H4 (cell line): ENCODE data around the gene MYO5C. TPM values are rescaled to one million over a fixed set of nuclear protein-coding genes. Genes with fewer than 3 reads are reported as not detected.
A peak's percentile ranks its signal among the peaks of the same experiment; 100 is the strongest.

Experiments used
- DNase-seq: peaks from one replicate; pipeline ENCODE4 v3.0.0-alpha.2; 2015; ENCODE audit warnings: low spot score
- total RNA-seq: library from RNA; depleted of rRNA; stranded (reverse); fragments of >200 nt; shearing (Covaris generic); gene quantifications from 2 replicates; pipeline ENCODE4 v1.2.3, GENCODE V29; 2014

The MYO5C gene
- total RNA-seq, 1 experiment from 2014 or later: 0.06 TPM

GRCh38 chr15:52280326-52281084 lies 15.1 kb downstream of the MYO5C start:
- DNase-seq: no peak

GRCh38 chr15:52278636-52279367 lies 16.8 kb downstream of the MYO5C start:
- DNase-seq: no peak

- no peak for DNase-seq
These were observed 17.5 kb downstream of the MYO5C start for GRCh38 chr15:52278135-52278534.

- DNase-seq: no peak
These were observed 18.0 kb downstream of the MYO5C start for GRCh38 chr15:52277575-52277974.

- DNase-seq: no peak
These were observed 19.3 kb downstream of the MYO5C start for GRCh38 chr15:52276256-52276770.

- DNase-seq: no peak
These were observed 31.9 kb downstream of the MYO5C start for GRCh38 chr15:52263563-52264282.

- no peak for DNase-seq
These were observed 33.2 kb downstream of the MYO5C start for GRCh38 chr15:52262364-52262763.

- DNase-seq: peak; percentile 97
These were observed 33.9 kb downstream of the MYO5C start for GRCh38 chr15:52261498-52262242.

- DNase-seq: no peak
These were observed 34.6 kb downstream of the MYO5C start for GRCh38 chr15:52261026-52261425.

- no peak for DNase-seq
These were observed 36.1 kb downstream of the MYO5C start for GRCh38 chr15:52259503-52259902.

- DNase-seq: no peak
These were observed 37.1 kb downstream of the MYO5C start for GRCh38 chr15:52258461-52258860.

- peak; percentile 42 for DNase-seq
These were observed 37.9 kb downstream of the MYO5C start for GRCh38 chr15:52257734-52258062.

- no peak for DNase-seq
These were observed 38.5 kb downstream of the MYO5C start for GRCh38 chr15:52256930-52257733.

GRCh38 chr15:52256366-52256765 lies 39.2 kb downstream of the MYO5C start:
- peak; percentile 67 for DNase-seq

- DNase-seq: no peak
These were observed 39.7 kb downstream of the MYO5C start for GRCh38 chr15:52255935-52256334.

GRCh38 chr15:52255008-52255407 lies 40.6 kb downstream of the MYO5C start:
- no peak for DNase-seq

- no peak for DNase-seq
These were observed 41.2 kb downstream of the MYO5C start for GRCh38 chr15:52254391-52254790.

- peak; percentile 90 for DNase-seq
These were observed 42.8 kb downstream of the MYO5C start for GRCh38 chr15:52252781-52253180.

- DNase-seq: no peak
These were observed 44.3 kb downstream of the MYO5C start for GRCh38 chr15:52251144-52251860.

- no peak for DNase-seq
These were observed 48.1 kb downstream of the MYO5C start for GRCh38 chr15:52247461-52247860.
